ENCODE data around the gene HCN1.

The HCN1 gene

DNA sequence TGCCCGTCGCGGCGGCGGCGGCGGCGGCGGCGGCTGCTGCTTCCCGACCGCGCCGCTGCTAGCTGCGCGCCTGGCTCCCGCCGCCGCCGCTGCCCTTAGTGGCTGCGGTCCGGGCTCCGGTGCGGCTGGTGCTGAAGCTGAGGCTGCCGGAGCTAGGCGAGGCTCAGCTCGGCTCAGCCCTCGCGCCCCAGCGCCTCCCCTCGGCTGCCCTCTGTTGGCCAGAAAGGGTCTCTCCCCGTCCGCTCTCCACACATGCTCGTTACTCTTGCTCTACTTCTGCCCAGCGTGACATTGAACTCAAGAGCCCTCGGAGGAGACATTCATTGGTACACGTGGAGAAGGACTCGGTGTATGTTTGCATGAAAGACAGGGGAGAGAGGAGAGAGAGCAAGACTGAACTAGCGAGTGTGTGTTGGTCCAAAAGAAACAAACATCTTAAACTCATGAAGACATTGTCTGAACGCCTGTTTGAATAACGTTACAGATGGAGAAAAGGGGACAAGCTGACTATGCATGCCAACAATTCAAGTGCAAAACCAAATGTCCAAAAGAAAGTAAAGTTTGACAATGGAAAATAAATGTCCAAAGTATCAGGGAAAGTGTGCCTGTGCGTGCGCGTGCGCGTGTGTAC is at the start of gene HCN1:
HCN1 (minus strand) TSS at position 175 of the 631 bp plus-strand sequence.
- no peak within 1 kb of the TSS for H3K4me3 ChIP-seq (ENCODE audit: low read depth, low read length)
- TF ChIP-seq, protein P1, sequence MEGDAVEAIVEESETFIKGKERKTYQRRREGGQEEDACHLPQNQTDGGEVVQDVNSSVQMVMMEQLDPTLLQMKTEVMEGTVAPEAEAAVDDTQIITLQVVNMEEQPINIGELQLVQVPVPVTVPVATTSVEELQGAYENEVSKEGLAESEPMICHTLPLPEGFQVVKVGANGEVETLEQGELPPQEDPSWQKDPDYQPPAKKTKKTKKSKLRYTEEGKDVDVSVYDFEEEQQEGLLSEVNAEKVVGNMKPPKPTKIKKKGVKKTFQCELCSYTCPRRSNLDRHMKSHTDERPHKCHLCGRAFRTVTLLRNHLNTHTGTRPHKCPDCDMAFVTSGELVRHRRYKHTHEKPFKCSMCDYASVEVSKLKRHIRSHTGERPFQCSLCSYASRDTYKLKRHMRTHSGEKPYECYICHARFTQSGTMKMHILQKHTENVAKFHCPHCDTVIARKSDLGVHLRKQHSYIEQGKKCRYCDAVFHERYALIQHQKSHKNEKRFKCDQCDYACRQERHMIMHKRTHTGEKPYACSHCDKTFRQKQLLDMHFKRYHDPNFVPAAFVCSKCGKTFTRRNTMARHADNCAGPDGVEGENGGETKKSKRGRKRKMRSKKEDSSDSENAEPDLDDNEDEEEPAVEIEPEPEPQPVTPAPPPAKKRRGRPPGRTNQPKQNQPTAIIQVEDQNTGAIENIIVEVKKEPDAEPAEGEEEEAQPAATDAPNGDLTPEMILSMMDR (IDR thresholded peaks at IDR 0.05; ENCODE audit: borderline replicate concordance, insufficient read depth, low read depth, low read length), result no peak

DNA sequence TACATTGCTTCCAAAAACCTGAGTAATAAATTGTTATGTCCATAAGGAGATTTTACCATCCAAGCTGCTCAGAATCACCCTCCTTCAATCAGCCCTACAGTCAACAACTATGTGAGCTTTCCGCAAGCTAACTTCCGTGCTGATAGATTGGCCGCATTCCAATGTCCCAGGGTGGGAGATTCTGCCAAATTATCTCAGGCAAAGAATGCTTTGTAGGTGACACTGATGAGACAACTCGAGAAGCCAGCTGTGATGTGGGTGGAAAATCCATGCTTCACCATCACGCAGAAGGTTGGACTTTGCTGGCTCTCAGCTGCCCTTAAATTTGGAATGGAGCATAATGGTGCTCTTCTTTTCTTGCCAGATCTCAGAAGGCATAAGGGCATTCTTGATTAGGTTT is 44.9 kb upstream of the HCN1 start:
- TF ChIP-seq, protein P1 (IDR thresholded peaks at IDR 0.05; ENCODE audit: borderline replicate concordance, insufficient read depth, low read depth, low read length), result no peak
- no peak overlapping the region for H3K4me3 ChIP-seq (ENCODE audit: low read depth, low read length)

DNA sequence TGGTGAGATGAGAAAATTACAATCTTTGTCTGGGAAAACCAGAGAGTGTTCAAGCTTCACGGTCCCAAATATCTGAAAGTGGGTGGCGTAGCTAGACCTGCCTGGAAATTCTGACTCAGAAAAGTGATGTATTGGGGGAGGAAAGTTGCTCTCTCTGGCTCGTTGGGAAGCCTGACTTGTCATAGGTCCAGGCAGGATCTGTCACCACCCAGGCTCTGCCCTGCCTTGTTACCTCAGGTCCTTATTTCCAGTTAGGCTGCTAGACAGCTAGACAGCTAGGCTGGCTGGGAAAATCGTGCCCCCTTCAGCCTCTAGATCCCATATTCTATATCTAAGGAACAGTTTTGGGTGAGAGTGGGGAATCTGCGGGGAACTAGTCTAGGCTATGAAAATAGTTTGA is 41.0 kb upstream of the HCN1 start:
- no peak overlapping the region for H3K4me3 ChIP-seq (ENCODE audit: low read depth, low read length)
- TF ChIP-seq, protein P1 (IDR thresholded peaks at IDR 0.05; ENCODE audit: borderline replicate concordance, insufficient read depth, low read depth, low read length), result no peak

DNA sequence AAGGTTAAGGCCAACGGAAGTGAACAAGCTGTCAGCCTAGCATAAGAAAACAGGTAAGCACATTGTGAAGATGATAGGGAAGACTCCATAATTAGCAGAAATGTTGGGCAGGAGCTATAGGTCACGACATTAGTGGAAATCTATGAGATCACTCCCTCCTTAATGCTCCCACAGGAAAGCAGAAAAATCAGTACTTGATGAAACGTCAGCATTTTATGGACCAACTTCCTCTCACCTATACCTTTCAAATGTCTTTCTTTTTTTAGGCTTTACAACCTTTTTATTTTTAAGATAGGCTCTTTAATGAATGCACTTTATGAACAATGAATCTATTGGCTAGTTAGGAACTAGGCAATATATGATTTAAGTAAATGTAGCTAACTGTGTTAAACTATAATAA is 29.4 kb upstream of the HCN1 start:
- TF ChIP-seq, protein P1 (IDR thresholded peaks at IDR 0.05; ENCODE audit: borderline replicate concordance, insufficient read depth, low read depth, low read length), result no peak

DNA sequence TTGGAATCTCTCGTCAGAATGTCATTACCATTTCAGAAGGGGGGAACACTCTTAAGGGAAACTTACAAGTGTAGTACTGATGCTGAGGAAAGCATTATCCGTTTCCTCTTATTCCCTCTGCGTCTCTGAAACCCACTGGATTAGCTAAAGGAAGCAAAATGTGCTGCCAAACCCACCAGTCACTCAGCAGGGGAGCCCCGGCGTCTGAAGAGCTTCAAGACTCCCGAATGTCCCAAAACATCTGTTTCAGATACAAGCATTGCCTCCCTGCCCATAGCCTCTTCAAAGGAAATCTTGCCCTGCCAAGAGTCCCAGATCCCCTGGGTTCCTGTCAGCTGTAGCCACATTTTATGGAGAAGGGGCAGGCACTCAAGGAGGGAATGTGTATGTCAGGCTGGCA is 1.0 kb upstream of the HCN1 start:
- TF ChIP-seq, protein P1 (IDR thresholded peaks at IDR 0.05; ENCODE audit: borderline replicate concordance, insufficient read depth, low read depth, low read length), result no peak
- H3K4me3 ChIP-seq (ENCODE audit: low read depth, low read length), result no peak overlapping the region

More for the DNA sequence above, 29.4 kb upstream of the HCN1 start:
- no peak overlapping the region for H3K4me3 ChIP-seq (ENCODE audit: low read depth, low read length)

DNA sequence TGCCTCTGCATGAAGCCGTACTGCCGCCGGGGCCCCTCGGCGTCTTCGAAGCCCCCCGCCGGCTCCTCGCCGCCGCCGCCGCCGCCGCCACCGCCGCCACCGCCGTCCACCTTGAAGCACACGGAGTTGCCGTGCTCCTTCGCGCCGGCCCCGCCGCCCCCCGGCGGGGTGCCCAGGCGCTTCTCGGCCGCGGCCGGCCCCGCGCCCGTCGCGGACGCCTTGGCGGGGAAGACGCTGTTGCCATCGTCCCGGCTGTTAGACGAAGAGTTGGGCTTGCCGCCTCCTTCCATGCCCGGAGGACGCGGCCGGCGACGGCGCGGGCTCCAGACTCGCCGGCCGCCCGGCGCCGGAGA is 400 bp downstream of the HCN1 start:
- TF ChIP-seq, protein P1 (IDR thresholded peaks at IDR 0.05; ENCODE audit: borderline replicate concordance, insufficient read depth, low read depth, low read length), result no peak
- no peak overlapping the region for H3K4me3 ChIP-seq (ENCODE audit: low read depth, low read length)

DNA sequence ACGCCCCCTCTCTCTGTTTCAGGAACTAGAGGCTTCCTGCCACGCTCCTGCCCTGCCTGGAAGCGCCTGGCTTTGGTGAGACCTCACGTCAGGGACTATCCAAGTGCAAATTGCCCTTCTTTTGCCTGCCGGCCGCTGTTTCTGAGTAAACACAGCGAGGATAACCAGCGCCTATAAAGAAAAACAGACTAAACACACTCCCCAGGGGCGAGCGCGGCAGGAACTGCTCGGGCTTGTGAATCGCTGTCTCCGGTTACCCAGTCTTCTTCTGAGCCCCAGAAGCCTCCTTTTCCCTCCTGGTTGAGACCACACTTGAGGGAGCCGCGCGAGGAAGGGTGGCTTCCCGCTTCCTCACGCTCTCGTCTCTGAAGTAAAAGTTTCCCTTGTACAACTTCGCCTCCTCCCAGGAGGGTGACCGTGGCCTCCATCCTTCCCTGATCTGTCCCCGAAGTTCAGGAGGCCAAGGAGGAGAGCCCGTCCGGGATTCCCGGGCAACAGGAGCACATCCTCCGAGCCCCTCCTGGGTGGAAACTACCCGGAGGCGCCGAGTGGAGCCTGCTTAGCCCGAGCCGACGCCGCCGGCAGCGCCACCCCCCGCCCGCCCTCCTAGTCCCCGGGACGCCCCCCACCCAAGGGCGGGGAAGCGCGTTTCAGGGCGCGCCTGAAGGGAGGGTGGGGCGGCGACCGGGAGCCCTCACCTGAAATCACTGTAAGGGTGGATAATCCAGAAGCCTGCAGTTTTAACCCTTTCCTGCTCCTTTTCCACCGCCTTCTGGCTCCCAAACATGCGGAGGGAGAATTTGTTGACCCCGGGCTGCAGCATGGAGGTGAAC is 993 bp downstream of the HCN1 start:
- TF ChIP-seq, protein P1 (IDR thresholded peaks at IDR 0.05; ENCODE audit: borderline replicate concordance, insufficient read depth, low read depth, low read length), result no peak
- no peak overlapping the region for H3K4me3 ChIP-seq (ENCODE audit: low read depth, low read length)
